Measurements from ENCODE around the gene LRRN4.

GRCh38 chr20:6051505-6051904, 2.4 kb downstream of the LRRN4 start:
- TF ChIP-seq POLR2A (IDR thresholded peaks at IDR 0.05) (no peak), CTCF (IDR thresholded peaks at IDR 0.05) (no peak)
